ENCODE results near the gene TMEM185B.

DNA sequence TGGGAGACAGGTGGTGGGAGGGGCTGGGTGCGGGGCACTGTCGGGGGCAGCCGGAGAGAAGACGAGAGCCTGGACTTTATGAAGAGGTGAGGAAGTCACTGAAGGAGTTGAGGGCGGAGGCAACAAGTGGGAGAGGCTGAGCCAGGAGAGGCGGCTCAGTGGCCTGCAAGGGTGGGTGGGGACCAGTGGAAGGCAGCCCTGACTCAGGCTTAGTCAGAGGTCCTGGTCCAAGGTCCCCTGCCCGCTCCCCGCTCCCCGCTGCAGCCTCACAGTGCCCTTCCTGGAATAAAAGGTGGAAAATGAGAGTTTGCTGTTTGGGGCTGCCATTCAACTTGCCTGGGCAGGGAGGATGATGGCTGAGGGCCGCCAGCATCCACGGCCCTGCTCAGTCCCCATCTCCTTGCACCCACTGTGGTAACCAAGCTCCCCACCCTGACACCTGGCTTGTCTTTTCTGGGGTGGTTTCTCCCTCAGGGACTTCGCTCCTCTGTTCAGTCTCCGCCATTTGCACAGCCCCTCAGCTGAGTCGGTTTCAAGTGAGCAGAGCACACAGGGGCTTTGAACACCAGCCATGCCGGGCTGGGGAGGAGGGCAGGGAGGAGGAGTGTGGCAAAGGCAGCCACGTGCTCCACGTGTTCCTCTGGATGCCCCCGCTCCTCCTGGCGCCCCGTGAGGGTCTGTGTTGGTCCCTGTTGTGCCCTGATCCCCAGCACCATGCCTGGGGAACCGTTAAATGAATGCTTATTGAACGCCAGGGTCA lies 15.7 kb upstream of the TMEM185B start:
- TF ChIP-seq, protein P1, sequence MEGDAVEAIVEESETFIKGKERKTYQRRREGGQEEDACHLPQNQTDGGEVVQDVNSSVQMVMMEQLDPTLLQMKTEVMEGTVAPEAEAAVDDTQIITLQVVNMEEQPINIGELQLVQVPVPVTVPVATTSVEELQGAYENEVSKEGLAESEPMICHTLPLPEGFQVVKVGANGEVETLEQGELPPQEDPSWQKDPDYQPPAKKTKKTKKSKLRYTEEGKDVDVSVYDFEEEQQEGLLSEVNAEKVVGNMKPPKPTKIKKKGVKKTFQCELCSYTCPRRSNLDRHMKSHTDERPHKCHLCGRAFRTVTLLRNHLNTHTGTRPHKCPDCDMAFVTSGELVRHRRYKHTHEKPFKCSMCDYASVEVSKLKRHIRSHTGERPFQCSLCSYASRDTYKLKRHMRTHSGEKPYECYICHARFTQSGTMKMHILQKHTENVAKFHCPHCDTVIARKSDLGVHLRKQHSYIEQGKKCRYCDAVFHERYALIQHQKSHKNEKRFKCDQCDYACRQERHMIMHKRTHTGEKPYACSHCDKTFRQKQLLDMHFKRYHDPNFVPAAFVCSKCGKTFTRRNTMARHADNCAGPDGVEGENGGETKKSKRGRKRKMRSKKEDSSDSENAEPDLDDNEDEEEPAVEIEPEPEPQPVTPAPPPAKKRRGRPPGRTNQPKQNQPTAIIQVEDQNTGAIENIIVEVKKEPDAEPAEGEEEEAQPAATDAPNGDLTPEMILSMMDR (conservative IDR thresholded peaks at IDR 0.05; ENCODE audit: low read length) = no peak
- TF ChIP-seq EZH2phosphoT487 (IDR thresholded peaks at IDR 0.05; ENCODE audit: borderline replicate concordance) = no peak
